AG04450 (cell line): ENCODE measurements around the gene VWA2. TPM values are rescaled to one million over a fixed set of nuclear protein-coding genes. Genes with fewer than 3 reads are reported as not detected.

Experiments used
- CTCF ChIA-PET: fragments of 300-600, 350-600 bp; formaldehyde crosslinking; extraction: SDS; loops from one replicate; lab custom pipeline; 2022; ENCODE audit warnings: antibody characterized with exemption, inconsistent platforms; lab: Charles Lee
- POLR2A ChIA-PET: fragments of 350-600 bp; formaldehyde crosslinking; extraction: SDS; loops from one replicate; lab custom pipeline; 2021; ENCODE audit warnings: antibody characterized with exemption, inconsistent platforms; lab: Yijun Ruan, JAX
- DNase-seq: peaks from one replicate; pipeline ENCODE4 v3.0.0-alpha.2; 2011; ENCODE audit warnings: low read depth, low spot score
- H3K27ac ChIP-seq: one replicate; pipeline ENCODE4 v1.5.1; 2012; ENCODE audit warnings: low read depth, low read length, control low read depth
- H3K27me3 ChIP-seq: one replicate; pipeline ENCODE4 v1.6.0; 2012; ENCODE audit warnings: low read length; ENCODE audit not compliant: control insufficient read depth, insufficient read depth
- H3K4me3 ChIP-seq: 2 replicates; pipeline ENCODE4 v1.5.1; 2011; ENCODE audit warnings: mild to moderate bottlenecking, low read depth, low read length, control low read depth
- H3K9me3 ChIP-seq: 2 replicates; pipeline ENCODE4 v1.5.1; 2012; ENCODE audit warnings: low read length; ENCODE audit not compliant: control insufficient read depth, insufficient read depth
- CTCF ChIP-seq: IDR thresholded peaks from 2 replicates; pipeline ENCODE4 v1.5.1; 2011; ENCODE audit warnings: low read depth, low read length, control low read depth, inconsistent platforms
- polyA plus RNA-seq: library from polyadenylated mRNA; depleted of rRNA; stranded (reverse); fragments of >200 nt; gene quantifications from 2 replicates; pipeline ENCODE4 v1.2.3, GENCODE V29; 2011

VWA2 gene
- polyA plus RNA-seq, 1 experiment, result not detected

DNA sequence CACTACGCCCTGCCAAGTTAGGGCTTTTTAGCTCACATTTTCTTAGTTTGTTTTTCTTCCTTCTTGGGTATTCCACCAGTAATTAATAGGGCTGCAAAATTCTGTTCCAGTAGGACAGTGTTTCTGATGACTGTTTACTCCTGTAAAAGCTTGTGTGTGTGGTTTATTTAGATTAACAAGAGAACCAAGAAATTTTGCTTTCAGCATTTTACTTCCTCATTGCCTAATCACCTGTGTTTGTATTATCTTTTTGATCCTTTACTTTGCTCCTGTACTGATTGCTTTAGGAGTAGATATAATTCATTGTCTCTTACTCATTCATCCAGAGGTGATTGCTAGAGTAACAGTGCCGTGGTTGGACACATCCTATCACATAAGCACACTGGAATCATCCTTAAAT lies 32.2 kb upstream of the VWA2 start:
- TF ChIP-seq CTCF, result no peak
- no peak for DNase-seq
- Histone ChIP-seq H3K27me3 (no peaks in the 10 kb centered on the region), H3K9me3 (no peaks in the 10 kb centered on the region), H3K4me3 (no peak overlapping the region), H3K27ac (no peak overlapping the region)
- ChIA-PET CTCF (interaction anchor here (0.5 kb wide), 1 partner anchor 10 kb away, joined by 3 read pairs; no protein-coding TSS in a partner anchor), POLR2A (no interaction called here)

GRCh38 chr10:114207349-114207748 lies 31.7 kb upstream of the VWA2 start:
- H3K9me3 ChIP-seq, result no peaks in the 10 kb centered on the region
- no peak for TF ChIP-seq CTCF
- no peak for DNase-seq
- H3K4me3 ChIP-seq, result no peak overlapping the region
- no peaks in the 10 kb centered on the region for H3K27me3 ChIP-seq
- no peak overlapping the region for H3K27ac ChIP-seq
- ChIA-PET CTCF (interaction anchor here (0.5 kb wide), 1 partner anchor 11 kb away, joined by 3 read pairs; no protein-coding TSS in a partner anchor), POLR2A (no interaction called here)

DNA sequence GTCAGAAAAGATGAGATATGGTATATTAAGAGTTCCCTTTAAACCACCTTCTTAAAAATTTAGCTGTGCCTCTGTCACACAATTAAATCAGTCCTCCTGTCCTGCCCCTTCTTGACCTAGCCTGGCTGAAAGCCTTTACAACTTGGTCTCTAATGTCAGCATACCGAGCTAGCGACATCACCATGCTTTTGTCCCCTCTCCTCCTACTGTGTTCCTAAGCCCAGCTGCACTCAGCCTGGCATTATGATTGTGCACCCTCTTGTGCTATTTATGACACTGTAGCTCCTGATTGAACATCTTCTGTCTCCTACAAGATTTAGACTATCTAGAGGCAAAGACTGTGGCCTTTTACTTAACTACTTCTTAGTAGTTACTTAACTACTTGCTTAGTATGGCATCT lies 30.7 kb upstream of the VWA2 start:
- no peaks in the 10 kb centered on the region for H3K9me3 ChIP-seq
- H3K27ac ChIP-seq, result no peak overlapping the region
- no peak overlapping the region for H3K4me3 ChIP-seq
- ChIA-PET CTCF (interaction anchor here (0.7 to 0.8 kb wide), 2 partner anchors 34 to 263 kb away, joined by 3 read pairs; partner anchors contain the start of gene CCDC186), POLR2A (no interaction called here)
- no peaks in the 10 kb centered on the region for H3K27me3 ChIP-seq
- no peak for TF ChIP-seq CTCF
- no peak for DNase-seq

GRCh38 chr10:114212153-114212552 lies 26.9 kb upstream of the VWA2 start:
- no peak overlapping the region for H3K4me3 ChIP-seq
- DNase-seq, result no peak
- no peaks in the 10 kb centered on the region for H3K27me3 ChIP-seq
- ChIA-PET CTCF (no interaction called here), POLR2A (no interaction called here)
- no peak for TF ChIP-seq CTCF
- no peak overlapping the region for H3K27ac ChIP-seq
- H3K9me3 ChIP-seq, result no peaks in the 10 kb centered on the region

GRCh38 chr10:114215033-114215432 lies 24.0 kb upstream of the VWA2 start:
- ChIA-PET CTCF (no interaction called here), POLR2A (no interaction called here)

More at GRCh38 chr10:114215033-114215432, 24.0 kb upstream of the VWA2 start:
- TF ChIP-seq CTCF, result no peak
- Histone ChIP-seq H3K27me3 (no peaks in the 10 kb centered on the region), H3K27ac (no peak overlapping the region), H3K4me3 (no peak overlapping the region), H3K9me3 (no peaks in the 10 kb centered on the region)
- DNase-seq, result no peak
